Epidermal melanocyte (primary cell): ENCODE measurements around the gene HACD3.

Experiments
- DNase-seq: peaks from one replicate; pipeline ENCODE4 v3.0.0; 2011; ENCODE audit warnings: low spot score; ENCODE audit not compliant: insufficient read length

Gene HACD3, protein sequence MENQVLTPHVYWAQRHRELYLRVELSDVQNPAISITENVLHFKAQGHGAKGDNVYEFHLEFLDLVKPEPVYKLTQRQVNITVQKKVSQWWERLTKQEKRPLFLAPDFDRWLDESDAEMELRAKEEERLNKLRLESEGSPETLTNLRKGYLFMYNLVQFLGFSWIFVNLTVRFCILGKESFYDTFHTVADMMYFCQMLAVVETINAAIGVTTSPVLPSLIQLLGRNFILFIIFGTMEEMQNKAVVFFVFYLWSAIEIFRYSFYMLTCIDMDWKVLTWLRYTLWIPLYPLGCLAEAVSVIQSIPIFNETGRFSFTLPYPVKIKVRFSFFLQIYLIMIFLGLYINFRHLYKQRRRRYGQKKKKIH

DNA sequence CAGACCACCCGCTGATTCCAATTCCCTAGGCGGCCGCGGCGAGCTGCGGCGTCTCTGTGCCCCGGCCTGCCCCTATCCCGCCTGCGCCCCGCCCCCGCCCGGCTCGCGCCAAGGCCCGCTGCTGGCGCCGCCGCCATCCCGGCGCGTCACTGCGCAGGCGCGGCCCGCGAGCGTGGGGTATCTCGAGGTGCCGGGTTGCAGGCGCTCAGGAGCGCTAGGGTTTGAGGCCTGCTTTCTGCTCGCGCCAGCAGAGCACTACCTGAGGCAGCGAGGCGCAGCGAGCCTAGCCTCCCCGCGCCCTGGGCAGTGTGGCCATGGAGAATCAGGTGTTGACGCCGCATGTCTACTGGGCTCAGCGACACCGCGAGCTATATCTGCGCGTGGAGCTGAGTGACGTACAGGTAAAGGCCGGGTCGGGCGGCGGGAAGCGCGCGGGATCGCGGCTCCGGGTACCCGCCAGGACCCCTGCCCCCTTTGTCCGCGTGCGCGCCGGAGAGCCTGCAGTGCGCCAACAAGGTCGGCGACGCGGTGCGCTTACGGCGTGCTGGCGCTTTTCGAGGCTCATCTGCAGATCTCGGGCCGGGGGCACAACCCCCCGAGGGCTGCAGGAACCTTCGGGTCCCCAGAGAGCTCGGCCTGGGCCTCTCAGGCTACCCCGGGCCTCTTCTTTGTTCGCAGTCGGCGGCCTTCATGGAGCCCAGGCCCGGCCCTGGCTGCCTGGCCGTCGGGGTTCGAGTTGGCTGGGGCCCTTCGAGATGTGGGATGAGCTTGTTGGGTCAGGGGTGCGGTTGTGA lies at the start of gene HACD3:
Gene HACD3 (plus strand): TSS at position 146 of the 794 bp plus-strand sequence. CDS start 169 bp downstream, at position 315.
- DNase-seq: peak; percentile 78

DNA sequence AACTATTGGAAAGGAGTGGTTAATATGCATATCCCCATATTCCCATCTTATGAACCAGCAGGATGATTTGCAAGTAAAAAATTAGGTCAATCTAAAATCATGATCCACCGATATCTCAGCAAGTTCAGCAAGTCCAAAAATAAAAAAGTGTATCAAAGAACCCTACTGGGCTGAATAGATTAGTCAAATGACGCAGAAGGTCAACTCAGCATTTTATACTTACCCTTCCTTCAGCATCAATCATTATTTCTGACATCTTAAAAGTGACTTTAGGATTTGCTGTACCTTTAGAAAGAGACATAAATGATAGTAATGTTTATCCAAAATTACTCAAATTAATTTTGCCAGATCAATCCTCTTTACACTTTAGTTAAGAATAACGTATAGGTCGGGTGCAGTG lies 45.4 kb upstream of the HACD3 start:
- DNase-seq: no peak

DNA sequence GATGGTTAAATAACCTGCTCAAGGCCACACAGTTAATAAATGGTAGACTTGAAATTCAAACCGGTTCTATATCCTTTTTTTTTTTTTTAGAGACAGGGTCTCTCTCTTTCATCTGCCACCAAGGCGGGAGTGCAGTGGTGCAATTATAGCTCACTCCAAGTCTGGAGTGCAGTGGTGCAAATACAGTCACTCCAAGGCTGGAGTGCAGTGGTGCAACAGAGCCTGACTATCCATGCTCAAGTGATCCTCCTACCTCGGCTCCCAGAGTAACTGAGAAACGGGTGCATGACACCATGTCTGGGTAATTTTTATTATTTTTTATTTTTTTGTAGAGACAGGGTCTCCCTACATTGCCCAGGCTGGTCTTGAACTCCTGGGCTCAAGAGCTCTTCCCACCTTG lies 36.2 kb upstream of the HACD3 start:
- DNase-seq: no peak

DNA sequence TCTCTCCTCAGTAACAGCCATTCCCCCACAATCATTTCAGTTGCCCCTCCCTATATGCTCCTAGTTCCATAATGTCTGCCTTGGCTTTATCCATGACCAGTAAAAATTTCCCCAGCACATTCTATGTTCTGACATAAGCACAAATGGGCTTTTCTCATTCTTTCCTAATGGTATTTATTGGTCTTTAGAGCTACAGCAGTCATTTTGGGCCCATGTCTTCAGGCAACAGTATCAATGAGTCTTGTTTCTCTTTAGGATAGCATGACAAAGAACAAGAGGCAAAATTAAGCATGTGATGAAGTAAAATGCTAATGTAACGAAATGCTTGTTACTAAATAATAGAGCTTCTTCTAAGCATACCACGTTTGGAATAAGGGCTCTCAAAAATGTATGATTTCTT lies 20.9 kb upstream of the HACD3 start:
- DNase-seq: peak; percentile 36

DNA sequence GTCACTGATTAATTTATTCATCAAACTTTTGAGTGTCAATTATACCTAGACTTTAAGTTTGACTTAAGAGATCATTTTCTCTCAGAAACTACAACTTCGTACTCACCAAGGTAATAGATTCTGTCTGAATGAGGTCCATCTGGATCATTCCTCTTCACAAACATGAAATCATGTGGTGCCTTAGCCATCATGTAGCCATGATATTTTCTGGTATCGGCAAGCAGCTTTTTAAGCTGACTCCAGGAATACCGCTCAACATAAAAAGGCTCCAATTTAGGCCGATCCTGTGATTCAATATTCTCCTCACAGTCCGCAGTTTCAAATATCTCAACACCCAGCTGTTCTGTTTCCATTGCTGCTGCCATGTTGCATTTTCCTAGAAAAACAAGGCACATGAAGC lies 18.1 kb upstream of the HACD3 start:
- no peak for DNase-seq

DNA sequence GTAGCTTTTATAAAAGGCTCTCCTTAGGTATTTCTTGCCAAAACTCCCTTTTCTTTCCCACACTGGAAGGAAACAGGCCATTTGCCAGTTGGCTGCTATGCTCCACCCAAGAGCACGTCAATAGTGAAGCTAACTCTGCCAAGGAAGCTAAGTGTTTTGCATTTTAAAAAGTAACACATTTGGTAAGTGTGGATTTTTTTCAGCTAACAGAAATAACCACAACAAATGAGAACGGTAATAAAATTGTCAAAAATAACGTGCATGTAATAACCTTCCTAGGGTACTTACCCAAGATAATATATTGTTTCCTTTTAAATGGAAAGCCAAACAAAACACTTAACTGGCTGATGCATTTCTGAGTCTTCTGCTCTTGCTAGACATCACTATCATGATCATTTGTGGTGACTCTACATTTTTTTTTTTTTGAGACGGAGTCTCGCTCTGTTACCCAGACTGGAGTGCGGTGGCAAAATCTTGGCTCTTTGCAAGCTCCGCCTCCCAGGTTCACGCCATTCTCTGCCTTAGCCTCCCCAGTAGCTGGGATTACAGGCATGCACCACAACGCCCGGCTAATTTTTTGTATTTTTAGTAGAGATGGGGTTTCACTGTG lies 17.4 kb upstream of the HACD3 start:
- DNase-seq: no peak

DNA sequence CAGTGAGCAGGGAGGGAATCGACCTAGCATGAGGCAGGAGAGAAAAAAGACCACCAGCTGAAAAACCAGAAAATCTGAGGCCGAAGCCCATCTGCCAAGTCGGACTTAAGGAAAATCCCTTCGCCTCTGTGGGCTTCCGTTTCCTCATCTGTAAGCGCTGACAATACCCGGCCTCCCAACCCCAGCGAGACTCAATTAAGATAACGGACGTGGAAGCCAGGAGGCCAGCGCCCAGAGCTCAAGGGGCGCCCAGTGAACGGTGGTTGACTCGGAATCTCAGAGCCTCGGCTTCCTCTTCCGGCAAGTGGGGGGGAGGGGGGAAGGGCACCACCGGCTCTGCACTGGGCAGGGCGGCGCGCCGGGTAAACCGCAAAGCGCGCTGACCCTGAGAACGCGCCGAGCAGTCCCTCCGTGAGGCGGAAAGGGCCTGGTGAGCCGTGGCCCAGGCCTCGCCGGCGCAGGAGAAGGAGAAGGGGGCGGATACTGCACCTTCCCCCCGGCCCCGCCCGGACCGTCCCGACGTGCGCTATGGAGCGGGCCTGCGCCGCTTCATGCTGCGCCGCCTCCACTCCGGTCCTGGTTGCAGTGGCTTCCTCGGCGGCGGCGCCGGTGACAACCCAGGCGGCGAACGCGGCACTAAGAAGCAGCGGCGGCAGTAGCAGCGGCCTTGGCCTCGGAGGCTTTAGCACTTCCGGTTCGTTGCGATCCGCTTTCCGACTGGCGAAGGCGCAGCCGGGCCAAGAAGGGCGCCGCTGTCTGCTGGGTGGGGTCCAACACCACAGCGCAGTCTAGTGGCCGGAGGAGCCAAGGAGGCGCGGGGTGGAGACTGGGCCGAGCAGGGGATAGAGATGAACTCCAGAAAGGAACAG lies 13.0 kb upstream of the HACD3 start, which contains the start of gene DPP8:
Gene DPP8 (minus strand): TSS at position 693 of the 869 bp plus-strand sequence. CDS start 5,136 bp downstream, outside the sequence.
- peak; percentile 62 for DNase-seq

DNA sequence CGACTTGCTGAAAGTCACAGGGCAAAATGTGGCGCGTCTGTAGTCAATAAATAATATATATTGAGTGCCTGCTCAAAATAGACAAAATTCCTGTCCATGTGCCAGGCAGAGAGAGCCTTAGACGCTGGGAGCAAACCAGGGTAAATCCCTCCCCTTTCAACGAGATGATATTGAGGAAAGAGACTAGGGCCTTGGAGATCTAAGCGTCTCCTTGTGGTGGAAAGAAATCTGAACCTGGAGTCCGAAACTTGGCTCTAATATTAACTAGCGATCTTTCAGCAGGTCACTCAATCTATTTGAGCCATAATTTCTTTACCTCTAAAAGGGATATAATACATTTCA lies 12.4 kb upstream of the HACD3 start:
- no peak for DNase-seq

DNA sequence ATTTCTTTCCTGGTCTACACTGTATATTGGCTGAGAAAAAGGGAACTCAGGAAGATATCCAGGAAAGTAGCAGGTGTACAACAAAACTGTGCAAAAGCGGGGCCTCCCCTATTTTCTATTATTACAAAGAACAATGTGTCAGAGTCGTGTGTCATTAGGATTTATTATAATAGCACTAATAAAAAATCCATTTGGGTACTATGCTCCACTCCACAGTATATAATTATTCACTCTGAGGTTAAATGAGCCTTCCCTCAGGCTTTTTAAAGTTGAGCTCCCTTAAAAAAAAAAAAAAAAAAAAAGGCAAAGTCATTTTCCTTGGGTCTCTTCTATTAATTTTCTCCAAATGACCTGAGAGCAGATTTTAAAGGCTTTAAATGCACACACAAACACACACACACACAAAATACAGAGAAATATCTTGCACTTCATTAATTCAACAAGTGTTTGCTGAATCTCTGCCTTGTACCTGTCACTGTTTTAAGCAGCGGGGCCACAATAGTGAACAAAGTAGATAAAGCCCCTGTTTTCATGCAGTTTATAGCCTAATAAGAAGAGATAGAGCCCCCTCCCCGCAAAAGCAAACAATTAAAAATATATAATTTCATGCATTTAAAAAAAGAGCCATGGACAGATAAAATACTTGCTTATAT lies 11.5 kb upstream of the HACD3 start:
- no peak for DNase-seq

DNA sequence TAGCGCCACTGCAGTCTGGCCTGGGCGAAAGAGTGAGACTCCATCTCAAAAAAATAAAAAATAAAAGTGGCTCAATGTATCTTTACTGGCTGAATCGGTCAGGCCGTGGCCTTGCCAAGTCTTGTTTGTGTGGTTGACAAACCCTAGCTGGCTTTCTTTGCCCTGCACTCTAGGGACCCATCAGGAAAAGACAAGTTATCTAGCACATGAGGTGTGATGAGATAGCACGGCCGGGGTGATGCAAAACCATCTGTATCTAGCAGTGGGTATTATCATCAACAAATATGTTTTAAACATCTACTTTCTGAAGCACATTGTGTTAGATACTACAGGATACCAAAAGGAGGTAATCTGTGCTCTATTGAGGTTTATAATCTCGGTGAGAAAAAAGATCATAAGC lies 8.9 kb upstream of the HACD3 start:
- DNase-seq: no peak

DNA sequence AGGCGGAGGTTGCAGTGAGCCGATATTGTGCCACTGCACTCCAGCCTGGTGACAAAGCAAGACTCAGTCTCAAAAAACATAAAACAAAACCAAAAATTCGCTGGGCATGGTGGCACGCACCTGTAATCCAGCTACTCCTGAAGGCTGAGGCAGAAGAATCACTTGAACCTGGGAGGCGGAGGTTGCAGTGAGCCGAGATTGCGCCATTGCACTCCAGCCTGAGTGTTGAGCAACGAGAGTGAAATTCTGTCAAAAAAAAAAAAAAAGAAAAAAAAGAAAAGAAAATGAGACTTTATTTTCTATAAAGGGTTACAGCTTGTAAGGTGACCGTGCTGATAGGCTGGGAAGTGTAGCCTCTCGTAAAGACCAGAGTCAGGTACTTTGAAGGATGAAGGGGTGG lies 6.0 kb upstream of the HACD3 start:
- no peak for DNase-seq

DNA sequence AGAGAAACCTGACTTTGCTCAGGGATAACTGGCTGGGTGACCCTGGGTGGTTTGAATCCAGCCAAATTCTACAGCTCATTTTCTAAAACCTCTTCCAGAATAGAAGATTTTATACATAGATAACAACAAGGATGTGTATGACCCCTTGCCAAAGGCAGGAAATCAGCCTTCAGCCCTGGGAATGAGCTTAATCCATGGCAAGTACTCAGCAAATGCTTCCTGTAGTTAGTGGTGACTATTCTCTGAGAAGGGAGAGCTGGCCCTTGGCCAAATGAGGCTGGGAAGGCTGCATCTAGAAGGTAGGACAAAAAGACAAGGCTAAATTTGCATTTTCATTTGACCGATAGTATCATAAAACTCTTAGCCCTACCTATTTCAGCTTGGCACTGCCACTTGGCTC lies 4.6 kb upstream of the HACD3 start:
- DNase-seq: no peak

DNA sequence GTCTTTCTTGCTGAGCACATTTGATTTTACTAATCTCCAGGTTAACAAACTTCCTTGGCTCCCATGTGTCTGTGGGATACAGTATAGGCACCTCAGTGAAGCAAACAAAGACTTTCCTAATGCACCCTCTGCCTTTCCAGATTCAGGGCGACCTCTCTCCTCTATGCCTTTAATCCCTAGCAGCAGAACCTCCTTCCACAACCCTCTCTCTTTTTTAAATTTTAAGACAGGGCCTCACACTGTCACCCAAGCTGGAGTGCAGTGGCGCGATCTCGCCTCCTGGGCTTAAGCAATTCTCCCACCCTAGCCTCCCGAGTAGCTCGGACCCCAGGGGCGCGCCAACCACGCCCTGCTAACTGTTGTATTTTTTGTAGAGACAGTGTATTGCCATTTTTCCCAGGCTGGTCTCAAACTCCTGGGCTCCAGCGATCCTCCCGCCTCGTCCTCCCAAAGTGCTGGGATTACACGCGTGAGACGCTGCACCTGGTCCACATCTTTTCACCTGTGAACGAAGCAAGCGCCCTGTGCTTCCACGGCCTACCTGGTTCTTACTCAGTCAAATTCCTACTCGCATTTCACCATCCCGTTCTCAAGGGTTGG lies 1.7 kb upstream of the HACD3 start:
- no peak for DNase-seq

DNA sequence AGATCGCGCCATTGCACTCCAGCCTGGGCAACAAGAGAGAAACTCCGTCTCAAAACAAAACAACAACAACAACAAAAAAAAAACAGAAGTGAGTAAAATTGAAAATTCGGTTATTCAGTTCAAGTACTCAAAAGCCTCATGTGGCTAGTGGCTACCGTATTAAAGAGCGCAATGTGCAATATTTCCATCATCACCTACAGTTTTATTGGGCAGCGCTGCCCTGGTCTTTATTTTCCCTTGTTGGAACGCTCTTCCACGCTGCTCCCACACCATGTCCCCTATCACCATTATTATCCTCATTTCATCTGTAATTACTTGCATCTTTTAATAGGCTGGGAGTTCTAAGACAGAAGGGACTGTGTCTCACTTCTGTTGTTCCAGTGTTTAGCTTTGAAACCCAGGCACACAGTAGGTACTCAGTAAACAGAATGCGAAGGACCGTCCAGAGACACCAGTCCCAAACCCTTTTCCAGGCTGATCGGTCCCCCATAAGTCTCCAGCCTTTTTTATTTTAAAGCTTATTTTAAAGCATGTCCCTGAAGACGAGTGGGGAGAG lies 423 bp upstream of the HACD3 start:
- DNase-seq: no peak

DNA sequence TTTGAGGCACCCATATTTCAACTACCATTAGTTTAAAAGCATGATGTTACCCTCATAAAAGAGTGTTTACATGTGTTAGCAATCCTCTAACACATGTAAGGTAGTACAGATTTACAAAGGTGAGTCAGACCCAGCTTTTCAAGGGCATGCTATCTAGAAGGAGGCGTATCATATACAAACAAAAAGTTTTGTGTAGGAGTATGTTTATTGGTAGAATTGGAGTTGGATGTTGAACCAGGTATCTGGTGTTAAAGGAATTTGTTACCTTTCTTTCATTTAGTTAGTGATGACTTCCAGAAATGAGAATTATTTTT lies 2.4 kb downstream of the HACD3 start:
- no peak for DNase-seq

DNA sequence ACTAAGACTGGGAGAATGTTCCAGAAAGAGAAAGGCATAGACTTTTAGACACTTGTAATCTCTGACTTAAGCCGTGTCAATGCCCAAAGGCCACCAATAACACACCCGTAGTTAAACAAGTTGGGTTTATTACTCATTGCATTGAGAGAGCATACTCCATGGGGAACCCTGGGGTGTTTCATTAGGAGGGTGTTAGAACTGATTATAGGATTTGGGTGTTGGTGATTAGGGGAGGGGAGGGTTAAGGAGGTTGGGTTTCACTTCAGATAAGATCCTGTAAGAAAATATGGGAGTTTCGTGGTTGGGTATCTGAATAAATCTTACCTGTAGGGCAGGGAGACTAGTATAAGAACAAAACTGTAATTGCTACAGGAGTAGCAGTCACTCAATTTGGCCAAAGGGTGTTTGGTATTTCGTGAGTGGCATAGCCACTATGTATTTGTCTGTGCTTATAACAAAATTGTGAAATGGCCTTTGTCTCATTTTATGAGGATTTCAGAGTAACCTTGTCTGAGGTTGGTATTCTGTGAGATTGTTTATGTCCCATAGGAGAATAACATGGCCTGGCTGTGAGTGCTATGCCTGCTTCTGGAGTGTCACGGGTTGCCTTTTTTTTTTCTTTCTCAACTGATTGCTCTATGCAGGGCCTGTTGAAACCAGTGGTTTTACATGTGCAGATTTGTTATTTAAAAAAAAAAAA lies 2.9 kb downstream of the HACD3 start:
- DNase-seq: no peak

DNA sequence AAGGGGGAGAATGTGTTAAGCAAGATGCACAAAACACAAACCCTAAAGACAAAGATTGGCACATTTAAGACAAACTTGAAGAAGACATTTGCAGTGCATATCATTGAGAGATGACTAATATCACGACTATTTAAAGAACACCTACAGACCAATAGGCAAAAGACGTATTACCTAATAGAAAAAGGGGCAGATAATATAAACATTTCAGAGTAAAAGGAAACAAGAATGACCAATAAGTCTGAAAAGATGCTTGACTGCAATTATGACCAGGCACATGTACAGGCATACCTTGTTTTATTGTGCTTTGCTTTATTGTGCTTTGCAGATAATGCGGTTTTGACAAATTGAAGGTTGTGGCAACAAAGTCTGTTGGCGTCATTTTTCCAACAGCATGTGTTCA lies 4.9 kb downstream of the HACD3 start:
- DNase-seq: no peak

DNA sequence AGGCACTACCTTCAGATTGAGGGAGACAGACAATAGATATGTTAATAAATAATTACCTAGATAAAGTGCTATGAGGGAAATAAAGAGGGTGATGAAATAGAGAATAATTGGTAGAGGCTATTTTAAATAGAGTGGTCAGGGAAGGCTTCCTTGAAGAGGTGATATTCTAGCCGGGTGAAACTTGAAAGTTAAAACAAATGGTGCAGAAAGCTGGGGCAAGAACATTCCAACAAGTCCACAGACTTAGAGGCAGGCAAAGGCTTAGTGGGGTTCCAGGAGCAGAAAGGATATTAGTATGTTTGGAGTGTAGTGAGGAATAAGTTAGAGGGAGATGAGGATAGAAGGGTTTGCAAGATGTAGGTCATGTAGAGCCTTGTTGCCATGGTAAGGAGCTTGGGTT lies 10.1 kb downstream of the HACD3 start:
- no peak for DNase-seq

DNA sequence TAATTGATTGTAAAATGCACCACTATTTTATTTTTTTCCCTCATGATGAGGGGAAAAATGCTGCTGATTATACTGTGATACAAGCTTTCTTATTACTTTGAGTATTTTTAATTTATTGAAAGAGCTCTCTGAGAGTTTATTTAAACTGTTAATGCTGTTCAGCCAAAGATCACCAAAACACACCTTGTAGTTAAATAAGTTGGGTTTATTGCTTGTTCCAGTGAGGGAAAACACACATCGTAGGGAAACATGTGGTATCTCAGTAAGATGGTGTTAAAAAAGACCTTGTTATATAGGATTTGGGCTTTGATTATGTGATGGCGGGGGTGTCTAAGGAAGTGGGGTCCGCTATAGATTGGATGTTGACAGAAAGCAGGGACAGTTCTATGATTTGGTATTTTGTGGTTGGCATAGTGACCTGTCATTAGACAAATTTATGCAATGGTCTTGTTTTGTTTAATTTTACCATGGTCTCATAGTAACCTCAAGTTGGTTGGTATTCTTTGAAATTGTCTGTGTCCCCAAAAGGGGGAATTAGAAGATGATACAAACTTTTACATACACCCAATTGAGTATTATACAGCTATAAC lies 11.1 kb downstream of the HACD3 start:
- no peak for DNase-seq
